ACC112 (cell line): ENCODE measurements around the gene MISP3.
A peak's percentile ranks its signal among the peaks of the same experiment; 100 is the strongest.

Experiments
- H2AFZ ChIP-seq: fragments of 200-600 bp; sonication (generic); one replicate; pipeline ENCODE4 v1.6.0; 2017; ENCODE audit warnings: antibody characterized with exemption, low read length; ENCODE audit not compliant: unreplicated experiment
- H3K27ac ChIP-seq: fragments of 200-600 bp; sonication (generic); 2 replicates; pipeline ENCODE4 v1.5.1; 2014; ENCODE audit warnings: low read depth, mild to moderate bottlenecking, antibody characterized with exemption, low read length, moderate library complexity
- H3K27me3 ChIP-seq: fragments of 200-600 bp; sonication (generic); 2 replicates; pipeline ENCODE4 v1.6.1; 2014; ENCODE audit warnings: mild to moderate bottlenecking, antibody characterized with exemption, low read length, moderate library complexity, mixed read lengths; ENCODE audit not compliant: insufficient read depth
- H3K36me3 ChIP-seq: fragments of 200-600 bp; sonication (generic); 2 replicates; pipeline ENCODE4 v1.6.1; 2016; ENCODE audit warnings: mild to moderate bottlenecking, antibody characterized with exemption, low read length, moderate library complexity, mixed read lengths; ENCODE audit not compliant: insufficient read depth
- H3K4me1 ChIP-seq: fragments of 200-600 bp; sonication (generic); one replicate; pipeline ENCODE4 v1.6.1; 2016; ENCODE audit warnings: low read length, mixed read lengths; ENCODE audit not compliant: insufficient read depth, unreplicated experiment, control insufficient read depth
- H3K4me3 ChIP-seq: fragments of 200-600 bp; sonication (generic); 2 replicates; pipeline ENCODE4 v1.5.1; 2014; ENCODE audit warnings: mild to moderate bottlenecking, low read depth, low read length
- H3K79me2 ChIP-seq: fragments of 200-600 bp; sonication (generic); one replicate; pipeline ENCODE4 v1.6.0; 2016; ENCODE audit warnings: low read length; ENCODE audit not compliant: control insufficient read depth, unreplicated experiment, insufficient read depth

MISP3 gene

DNA sequence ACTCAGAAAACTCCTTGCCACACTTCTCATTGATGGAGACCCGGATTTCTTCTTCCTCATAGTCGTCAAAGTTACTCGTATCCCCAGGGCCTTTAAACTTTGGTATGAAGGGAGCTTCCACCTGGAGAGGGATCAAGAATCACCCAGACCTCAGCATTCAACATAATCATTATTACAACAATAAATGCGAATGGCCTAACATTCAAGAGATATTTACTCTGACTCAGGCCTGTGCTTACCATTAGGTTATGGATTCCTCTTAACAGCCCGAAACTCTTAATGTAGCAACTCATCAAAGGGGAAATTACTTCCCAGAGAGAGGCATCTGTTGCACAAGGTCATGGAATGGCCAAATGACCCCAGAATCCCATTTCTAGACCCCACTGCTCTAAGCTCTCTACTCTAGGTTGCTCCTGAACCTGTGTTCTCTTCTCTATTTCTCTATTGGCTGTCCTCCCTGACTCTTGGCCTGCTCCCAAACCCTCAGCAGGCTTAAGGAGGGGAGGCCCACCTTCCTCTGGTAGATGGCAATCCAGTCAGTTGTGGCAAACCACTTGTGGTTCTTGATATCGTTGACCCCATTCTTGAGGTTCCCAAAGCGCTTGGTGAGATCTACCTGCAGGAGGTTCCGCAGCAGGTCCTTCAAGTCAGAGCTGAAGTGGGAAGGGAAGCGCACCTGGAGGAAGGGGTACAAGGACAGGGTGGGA lies 20.7 kb downstream of the MISP3 start:
- no peak overlapping the region for H3K27ac ChIP-seq
- H3K79me2 ChIP-seq, result no peaks in the 10 kb centered on the region
- H3K27me3 ChIP-seq, result no peaks in the 10 kb centered on the region
- peaks cover 15% of the 10 kb centered on the region; the same call in 1 of the 2 replicates for H3K36me3 ChIP-seq
- H3K4me1 ChIP-seq, result no peaks in the 10 kb centered on the region
- no peak overlapping the region for H2AFZ ChIP-seq
- no peak overlapping the region for H3K4me3 ChIP-seq

DNA sequence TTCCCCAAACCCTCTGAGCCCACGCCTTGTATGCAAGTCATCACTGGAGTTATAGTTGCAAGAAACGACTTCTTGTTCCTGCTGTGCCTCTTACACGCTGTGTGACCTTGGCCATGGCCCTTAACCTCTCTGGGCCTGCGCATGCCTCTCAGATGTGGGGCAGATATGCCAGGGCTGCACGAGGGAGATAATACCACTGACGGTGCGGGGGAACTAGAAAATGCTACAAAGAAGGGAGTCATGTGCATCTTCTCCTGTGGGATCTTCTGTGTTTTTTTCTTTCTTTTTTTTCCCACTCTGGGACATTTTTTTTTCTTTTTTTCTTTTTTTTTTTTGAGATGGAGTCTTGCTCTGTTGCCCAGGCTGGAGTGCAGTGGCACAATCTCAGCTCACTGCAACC lies 22.3 kb downstream of the MISP3 start:
- no peak overlapping the region for H3K4me3 ChIP-seq
- H3K4me1 ChIP-seq, result no peaks in the 10 kb centered on the region
- H3K27ac ChIP-seq, result no peak overlapping the region
- H3K79me2 ChIP-seq, result no peaks in the 10 kb centered on the region
- no peaks in the 10 kb centered on the region for H3K27me3 ChIP-seq
- H3K36me3 ChIP-seq, result peaks cover 15% of the 10 kb centered on the region; the same call in 1 of the 2 replicates
- H2AFZ ChIP-seq, result no peak overlapping the region

DNA sequence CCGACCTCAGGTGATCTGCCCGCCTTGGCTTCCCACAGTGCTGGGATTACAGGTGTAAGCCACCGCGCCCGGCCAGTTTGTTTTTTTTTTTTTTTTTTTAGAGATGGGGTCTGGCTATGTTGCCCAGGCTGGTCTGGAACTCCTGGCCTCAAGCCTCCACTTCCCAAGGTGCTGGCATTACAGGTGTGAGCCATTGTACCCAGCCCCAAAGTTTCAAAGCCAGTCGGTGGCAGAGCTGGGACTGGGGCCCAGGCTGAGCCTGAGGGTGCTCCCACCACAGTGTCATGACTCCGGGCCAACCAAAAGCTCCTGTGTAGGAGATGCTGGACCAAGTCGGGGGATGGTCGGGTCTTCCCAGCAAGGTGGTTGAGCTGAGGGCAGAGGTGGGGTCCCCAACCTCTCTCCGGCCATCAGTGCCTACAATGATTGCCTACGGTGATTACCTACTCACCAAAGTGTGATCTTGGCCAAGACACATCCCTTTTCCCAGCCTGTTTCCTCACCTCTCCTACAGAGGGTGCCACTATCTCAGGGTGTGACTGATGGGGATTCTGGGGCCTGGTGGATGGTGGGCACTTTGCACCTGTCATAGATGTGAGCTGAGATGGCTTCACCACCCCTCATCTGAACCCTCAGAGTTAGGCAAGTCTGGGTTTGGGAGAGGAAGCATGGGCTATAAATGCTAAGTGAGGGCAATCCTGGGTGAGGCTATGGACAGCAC lies 23.8 kb downstream of the MISP3 start:
- Histone ChIP-seq H3K4me3 (no peak overlapping the region), H2AFZ (no peak overlapping the region), H3K27ac (no peak overlapping the region), H3K79me2 (no peaks in the 10 kb centered on the region), H3K27me3 (no peaks in the 10 kb centered on the region), H3K36me3 (peaks cover 15% of the 10 kb centered on the region; the same call in 1 of the 2 replicates), H3K4me1 (no peaks in the 10 kb centered on the region)

DNA sequence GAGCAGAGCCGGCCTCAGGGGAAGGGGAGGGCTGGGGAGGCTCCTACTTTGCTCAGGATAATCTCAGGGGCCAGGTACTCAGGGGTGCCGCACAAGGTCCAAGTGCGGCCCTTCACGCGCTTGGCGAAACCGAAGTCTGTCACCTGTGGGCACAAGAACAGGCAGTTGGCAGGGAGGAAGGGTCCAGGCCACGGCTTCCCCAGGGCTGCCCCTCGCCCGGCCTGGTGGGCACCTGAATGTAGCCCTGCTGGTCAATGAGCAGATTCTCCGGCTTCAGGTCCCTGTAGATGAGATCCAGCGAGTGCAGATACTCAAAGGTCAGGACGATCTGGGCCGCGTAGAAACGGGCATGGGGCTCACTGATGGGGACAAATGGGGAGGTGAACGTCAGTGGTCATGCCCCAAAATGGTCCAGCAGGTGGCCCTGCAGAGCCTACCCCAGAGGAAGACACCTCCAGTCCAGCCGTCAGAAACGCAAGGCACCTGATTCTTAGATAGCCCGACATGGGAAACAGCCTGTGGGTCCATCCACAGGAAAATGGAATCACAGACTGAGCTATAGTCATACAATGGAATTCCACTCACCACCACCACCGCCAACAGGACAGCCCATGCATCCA lies 25.1 kb downstream of the MISP3 start:
- no peak overlapping the region for H3K27ac ChIP-seq
- H3K4me1 ChIP-seq, result peaks cover 4% of the 10 kb centered on the region
- H3K79me2 ChIP-seq, result no peaks in the 10 kb centered on the region
- no peak overlapping the region for H3K4me3 ChIP-seq
- no peak overlapping the region for H2AFZ ChIP-seq
- H3K27me3 ChIP-seq, result no peaks in the 10 kb centered on the region
- peaks cover 15% of the 10 kb centered on the region; the same call in 1 of the 2 replicates for H3K36me3 ChIP-seq

DNA sequence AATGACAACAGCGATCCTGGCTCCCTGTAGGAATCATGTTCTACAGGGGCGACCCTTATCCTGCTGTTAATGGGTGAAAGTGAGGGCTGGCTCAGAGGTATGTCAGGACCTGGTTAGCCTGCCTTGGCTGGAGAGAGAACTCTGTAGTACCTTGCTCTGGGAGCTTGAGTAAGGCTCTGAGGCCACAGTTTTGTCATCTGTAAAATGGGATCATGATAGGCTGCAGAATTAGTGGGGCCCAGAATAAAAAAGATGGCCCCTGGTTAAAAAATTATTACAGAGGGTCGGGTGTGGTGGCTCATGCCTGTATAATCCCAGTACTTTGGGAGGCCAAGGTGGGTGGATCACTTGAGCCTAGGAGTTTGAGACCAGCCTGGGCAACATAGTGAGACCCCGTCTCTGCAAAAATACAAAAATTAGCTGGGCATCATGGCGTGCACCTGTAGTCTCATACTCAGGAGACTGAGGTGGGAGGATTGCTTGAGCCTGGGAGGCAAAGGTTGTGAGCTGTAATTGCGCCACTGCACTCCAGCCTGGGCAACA lies 28.5 kb downstream of the MISP3 start:
- Histone ChIP-seq H3K4me1 (peaks cover 5% of the 10 kb centered on the region), H3K79me2 (no peaks in the 10 kb centered on the region), H3K27me3 (no peaks in the 10 kb centered on the region), H2AFZ (no peak overlapping the region), H3K27ac (no peak overlapping the region), H3K36me3 (peaks cover 8% of the 10 kb centered on the region; the same call in 1 of the 2 replicates), H3K4me3 (no peak overlapping the region)

DNA sequence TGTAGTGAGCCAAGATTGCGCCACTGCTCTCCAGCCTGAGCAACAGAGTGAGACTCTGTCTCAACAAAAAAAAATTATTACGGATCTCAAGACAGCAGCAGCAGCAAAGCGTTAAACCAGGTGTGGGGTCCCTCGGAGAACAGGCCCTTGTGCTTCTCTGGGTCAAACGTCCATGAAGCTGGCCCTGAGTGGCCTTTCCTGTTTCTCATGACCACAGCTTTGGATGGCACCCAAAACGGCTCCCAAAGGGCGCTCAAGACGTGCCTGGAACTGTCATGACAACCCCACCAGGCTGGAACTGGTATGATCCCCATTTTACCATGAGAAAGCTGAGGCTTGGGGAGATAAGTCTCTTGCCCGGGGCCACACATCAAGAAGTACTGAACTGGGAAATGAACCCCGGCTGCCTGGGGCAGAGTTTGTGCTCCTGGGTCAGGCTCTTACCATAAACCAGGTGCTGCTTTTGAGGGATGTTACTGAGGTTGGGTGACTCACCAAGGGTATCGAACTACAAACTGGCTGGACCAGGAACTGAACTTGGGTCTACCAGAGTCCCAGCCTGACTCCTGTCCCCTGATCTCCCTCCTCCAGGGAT lies 29.6 kb downstream of the MISP3 start:
- H3K79me2 ChIP-seq, result no peaks in the 10 kb centered on the region
- no peaks in the 10 kb centered on the region for H3K36me3 ChIP-seq
- H3K27me3 ChIP-seq, result no peaks in the 10 kb centered on the region
- H3K27ac ChIP-seq, result peak overlapping the region; percentile 19; the same call in 1 of the 2 replicates
- no peak overlapping the region for H2AFZ ChIP-seq
- peaks cover 5% of the 10 kb centered on the region for H3K4me1 ChIP-seq
- no peak overlapping the region for H3K4me3 ChIP-seq

DNA sequence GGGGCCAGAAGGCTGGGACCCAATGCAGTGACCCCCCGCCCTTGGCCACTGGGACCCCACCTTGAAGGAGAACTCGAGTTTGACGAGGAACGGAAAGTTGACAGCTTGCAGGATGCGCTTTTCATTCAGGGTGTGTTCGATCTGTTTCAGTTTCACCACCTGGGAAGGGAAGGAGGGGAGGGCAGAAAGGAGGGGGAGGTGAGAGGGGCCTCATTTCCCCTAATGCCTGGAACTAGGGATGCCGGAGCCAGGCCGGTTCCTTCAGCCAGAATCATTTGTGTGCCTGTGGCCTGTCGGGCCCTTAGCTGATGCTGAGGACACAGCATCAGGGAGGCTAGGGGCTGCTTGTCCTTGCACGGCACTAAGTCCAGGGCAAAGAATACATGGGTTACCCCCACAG lies 30.2 kb downstream of the MISP3 start:
- Histone ChIP-seq H3K27me3 (no peaks in the 10 kb centered on the region), H3K4me1 (peaks cover 5% of the 10 kb centered on the region), H3K27ac (peak overlapping the region; percentile 19; the same call in 1 of the 2 replicates), H3K79me2 (no peaks in the 10 kb centered on the region), H3K36me3 (no peaks in the 10 kb centered on the region), H2AFZ (no peak overlapping the region), H3K4me3 (no peak overlapping the region)

DNA sequence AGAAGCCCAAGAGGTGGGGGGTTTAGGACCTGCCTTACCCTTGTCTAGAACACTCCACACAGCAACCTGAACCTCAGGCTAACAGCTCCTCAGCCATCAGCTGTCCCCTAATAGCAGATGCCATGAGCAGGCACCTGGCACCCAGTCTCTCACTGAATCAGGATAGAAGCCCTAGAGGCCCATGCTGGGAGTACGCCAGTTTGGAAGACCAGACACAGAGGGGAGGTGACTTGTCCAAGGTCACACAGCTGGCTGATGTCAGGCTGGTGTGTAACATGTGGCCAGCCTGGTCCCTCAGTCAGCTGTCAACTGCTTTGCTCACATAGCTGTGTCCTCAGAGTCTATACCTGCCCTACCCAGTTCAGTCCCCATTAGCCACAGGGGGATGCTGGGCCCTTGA lies 30.7 kb downstream of the MISP3 start:
- H2AFZ ChIP-seq, result no peak overlapping the region

DNA sequence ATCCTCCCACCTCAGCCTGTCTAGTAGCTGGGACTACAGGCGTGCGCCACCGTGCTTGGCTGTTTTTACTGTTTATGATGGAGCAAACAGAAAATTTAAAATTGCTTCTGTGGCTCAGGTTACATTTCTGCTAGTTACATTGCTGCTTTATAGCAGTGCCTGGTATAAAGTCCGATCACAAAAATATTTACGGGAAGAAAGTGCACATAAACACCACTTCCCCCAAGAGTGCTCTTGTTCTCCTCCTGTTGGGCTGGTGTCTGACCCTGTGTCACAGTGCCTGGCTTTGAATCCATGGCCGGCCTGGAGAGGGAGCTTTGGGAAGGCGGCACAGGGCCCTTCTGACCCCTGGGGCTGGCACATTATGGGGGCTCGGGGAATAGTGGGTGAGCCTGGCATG lies 33.1 kb downstream of the MISP3 start:
- no peak overlapping the region for H2AFZ ChIP-seq
- H3K27me3 ChIP-seq, result no peaks in the 10 kb centered on the region
- H3K4me1 ChIP-seq, result peaks cover 5% of the 10 kb centered on the region
- H3K79me2 ChIP-seq, result peaks cover 2% of the 10 kb centered on the region
- H3K27ac ChIP-seq, result no peak overlapping the region
- no peak overlapping the region for H3K4me3 ChIP-seq
- no peaks in the 10 kb centered on the region for H3K36me3 ChIP-seq

More for the DNA sequence above, 30.7 kb downstream of the MISP3 start:
- Histone ChIP-seq H3K79me2 (no peaks in the 10 kb centered on the region), H3K27ac (no peak overlapping the region), H3K36me3 (no peaks in the 10 kb centered on the region), H3K4me1 (peaks cover 5% of the 10 kb centered on the region), H3K4me3 (no peak overlapping the region), H3K27me3 (no peaks in the 10 kb centered on the region)

DNA sequence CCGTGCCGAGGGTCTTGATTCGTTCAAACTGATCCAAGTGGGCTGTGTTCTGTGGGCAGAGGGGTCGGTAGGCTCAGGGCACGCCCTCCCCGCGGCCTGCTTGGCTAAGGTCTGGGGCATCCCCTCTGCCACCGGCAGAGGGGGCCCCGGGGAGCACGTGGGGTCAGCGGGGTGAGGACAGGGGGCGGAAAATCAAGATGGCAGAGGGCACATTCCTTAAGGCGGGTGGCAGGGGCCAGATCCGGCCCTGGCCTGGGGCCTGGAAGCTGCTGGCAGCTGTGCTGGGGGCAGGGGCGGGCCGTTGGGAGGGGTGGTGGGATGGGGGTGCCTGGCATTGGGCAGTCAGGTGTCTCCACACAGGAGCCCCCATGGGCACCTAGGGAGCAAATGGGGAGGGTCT lies 34.3 kb downstream of the MISP3 start:
- no peak overlapping the region for H3K4me3 ChIP-seq
- H3K4me1 ChIP-seq, result peaks cover 6% of the 10 kb centered on the region

More for the DNA sequence above, 34.3 kb downstream of the MISP3 start:
- peaks cover 12% of the 10 kb centered on the region for H3K79me2 ChIP-seq
- H3K27ac ChIP-seq, result no peak overlapping the region
- H2AFZ ChIP-seq, result no peak overlapping the region
- H3K36me3 ChIP-seq, result no peaks in the 10 kb centered on the region
- H3K27me3 ChIP-seq, result no peaks in the 10 kb centered on the region
